Psoas muscle (tissue), 8 donors: ENCODE measurements around the gene DPH1. TPM values are rescaled to one million over a fixed set of nuclear protein-coding genes. Genes with fewer than 3 reads are reported as not detected.
A peak's percentile ranks its signal among the peaks of the same experiment; 100 is the strongest.

Source experiments
- ATAC-seq, 4 donors: fragments of 200-7000 bp; cut with Tn5 transposase; one replicate each; pipeline ENCODE4 v1.9.1; 2020; ENCODE audit warnings: moderate library complexity in 3 of 4, mild to moderate bottlenecking in 2 of 4
- DNase-seq, 2 donors: peaks; one replicate each; pipeline ENCODE4 v3.0.0-alpha.2; 2020
- H3K27ac ChIP-seq: fragments of 200-600 bp; one replicate; pipeline ENCODE4 v1.8.0; 2022
- H3K27me3 ChIP-seq, 3 donors: fragments of 200-600 bp in 1 of 3; one replicate each; pipeline versions ENCODE4 v1.6.1 to v1.8.0; 2013 to 2022; ENCODE audit warnings: low read length in 2 of 3, mild to moderate bottlenecking in 2 of 3, moderate library complexity in 1 of 3; ENCODE audit not compliant: insufficient read depth in 3 of 3
- H3K36me3 ChIP-seq, 2 donors: fragments of 200-600 bp in 1 of 2; one replicate each; pipeline versions ENCODE4 v1.6.1 to v1.8.0; 2013 to 2022; ENCODE audit warnings: low read depth in 1 of 2, mild to moderate bottlenecking in 1 of 2, moderate library complexity in 1 of 2; ENCODE audit not compliant: insufficient read depth in 1 of 2
- H3K4me1 ChIP-seq: fragments of 200-600 bp; one replicate; pipeline ENCODE4 v1.8.0; 2022
- H3K4me3 ChIP-seq: fragments of 200-600 bp; one replicate; pipeline ENCODE4 v1.8.0; 2022; ENCODE audit warnings: mild to moderate bottlenecking
- H3K9me3 ChIP-seq: fragments of 200-600 bp; one replicate; pipeline ENCODE4 v1.8.0; 2022
- WGBS, 3 donors: extraction: QIAGEN DNeasy Blood & Tissue Kit; methylation state at CpG; one replicate each; pipeline versions ENCODE4 v1.1.6 to v1.1.7; 2013; 5-methylcytosine and 5-hydroxymethylcytosine counted together
- intact Hi-C, 2 donors: fragments of 100-400 bp; cut with DNase I; formaldehyde crosslinking; loops; one replicate each; pipeline versions ENCODE4 v1.11.0 to v1.14.2; 2022
- polyA plus RNA-seq, 3 donors: library from polyadenylated mRNA; stranded (reverse); fragments of 200-250 nt; gene quantifications; one replicate each; pipeline ENCODE4 v1.2.3, GENCODE V29; 2013
- total RNA-seq, 4 donors: library from RNA; stranded (reverse); fragmentation: NEBNext Ultra II Directional in 2 of 4; extraction: Animal tissue kit (Norgen Biotek cat#: 25700) in 2 of 4; gene quantifications; one replicate each; pipeline versions ENCODE4 v1.2.1 to v1.2.4, GENCODE V29; 2021 to 2023
- TF ChIP-seq, protein P1 (sequence below): fragments of 200-600 bp; IDR thresholded peaks from one replicate; pipeline ENCODE4 v1.8.0; 2022; ENCODE audit warnings: antibody characterized with exemption
- donor health status: healthy with polysubstance abuse.
- donor health status: DM: no; HTN: no; CAD: no; lungs with moderate emphysema.
- donor health status: Bipolar disorder and iron deficiency.
- donor health status: healthy.
- donor health status: DM: yes; HTN: yes; CAD: no.
- donor health status: DM: no; HTN: no; CAD: no.
- donor health status: DM: no; HTN: no; CAD: no.
- donor health status: DM: yes; HTN: yes; CAD: no.

Gene DPH1
- total and polyA plus RNA-seq, 7 donors = 13.5 to 73.4 (median 40.6) TPM

DNA sequence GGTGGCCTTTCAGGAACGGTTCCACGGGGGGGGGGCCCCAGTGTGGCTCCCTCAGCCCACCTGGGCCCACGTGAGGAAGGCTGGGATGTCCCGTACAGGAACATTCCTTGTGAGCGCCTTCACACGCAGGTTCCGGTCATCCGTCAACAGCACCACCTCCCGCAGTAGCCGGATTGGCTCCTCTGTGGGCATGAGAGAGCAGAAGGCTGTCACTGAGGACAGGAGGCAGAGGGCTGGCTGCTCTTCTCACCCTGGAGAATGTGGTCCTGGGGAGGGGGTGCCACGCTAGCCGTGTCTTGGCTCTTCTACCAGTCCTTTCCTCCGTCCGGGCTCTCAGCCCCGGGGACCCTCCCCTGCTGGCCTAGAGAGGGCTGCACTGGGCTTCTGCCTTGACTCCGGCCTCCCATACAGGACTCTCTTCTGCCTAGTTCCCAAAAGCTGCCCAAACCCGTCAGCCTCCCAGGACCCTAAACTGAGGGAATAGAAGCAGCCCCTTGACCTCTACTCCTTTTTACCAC, 31.5 kb downstream of the DPH1 start:
- no peak for ATAC-seq

DNA sequence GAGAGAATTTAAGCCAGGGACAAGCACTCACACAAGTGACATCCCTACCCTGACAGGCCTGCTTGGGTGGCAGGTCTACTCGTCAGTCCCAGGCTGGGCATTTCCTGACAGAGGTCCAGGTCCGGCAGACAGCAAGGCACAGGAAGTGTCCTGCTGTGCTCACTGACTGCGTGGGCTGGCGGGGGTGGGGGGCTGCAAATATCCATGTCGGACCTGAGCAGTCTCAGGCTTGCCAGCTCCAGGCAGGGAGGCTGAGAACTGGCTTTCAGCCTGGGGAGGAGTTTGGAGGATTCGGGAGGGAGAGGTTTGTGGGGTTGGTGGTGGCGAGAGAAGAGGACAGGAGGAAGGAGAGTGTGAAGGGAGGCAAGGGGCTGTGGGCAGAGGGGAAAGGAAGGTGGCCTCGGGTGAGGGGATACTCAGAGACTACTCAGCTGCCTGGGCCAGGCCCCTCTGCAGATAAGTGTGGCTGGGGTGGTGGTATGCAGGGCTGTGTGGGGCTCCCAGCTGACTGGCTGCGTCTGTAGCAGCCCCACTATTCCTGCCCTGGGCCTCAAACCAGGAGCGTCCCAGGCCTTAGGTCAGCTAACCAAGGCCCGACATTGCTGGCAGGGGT, 32.7 kb downstream of the DPH1 start:
- intact Hi-C loops = no loop called here
- 49 to 64% (median 51%) methylated on average over 11 of the region's 11 CpGs for WGBS, 3 donors
- H3K9me3 ChIP-seq = no peaks in the 10 kb centered on the region
- DNase-seq (peak; percentile 32 to 68), ATAC-seq (no peak)
- H3K27me3 ChIP-seq = no peaks in the 10 kb centered on the region
- no peak overlapping the region for H3K4me3 ChIP-seq
- no peaks in the 10 kb centered on the region for H3K4me1 ChIP-seq
- peak overlapping the region; percentile 62 for H3K27ac ChIP-seq
- TF ChIP-seq, protein P1, sequence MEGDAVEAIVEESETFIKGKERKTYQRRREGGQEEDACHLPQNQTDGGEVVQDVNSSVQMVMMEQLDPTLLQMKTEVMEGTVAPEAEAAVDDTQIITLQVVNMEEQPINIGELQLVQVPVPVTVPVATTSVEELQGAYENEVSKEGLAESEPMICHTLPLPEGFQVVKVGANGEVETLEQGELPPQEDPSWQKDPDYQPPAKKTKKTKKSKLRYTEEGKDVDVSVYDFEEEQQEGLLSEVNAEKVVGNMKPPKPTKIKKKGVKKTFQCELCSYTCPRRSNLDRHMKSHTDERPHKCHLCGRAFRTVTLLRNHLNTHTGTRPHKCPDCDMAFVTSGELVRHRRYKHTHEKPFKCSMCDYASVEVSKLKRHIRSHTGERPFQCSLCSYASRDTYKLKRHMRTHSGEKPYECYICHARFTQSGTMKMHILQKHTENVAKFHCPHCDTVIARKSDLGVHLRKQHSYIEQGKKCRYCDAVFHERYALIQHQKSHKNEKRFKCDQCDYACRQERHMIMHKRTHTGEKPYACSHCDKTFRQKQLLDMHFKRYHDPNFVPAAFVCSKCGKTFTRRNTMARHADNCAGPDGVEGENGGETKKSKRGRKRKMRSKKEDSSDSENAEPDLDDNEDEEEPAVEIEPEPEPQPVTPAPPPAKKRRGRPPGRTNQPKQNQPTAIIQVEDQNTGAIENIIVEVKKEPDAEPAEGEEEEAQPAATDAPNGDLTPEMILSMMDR = no peak
- H3K36me3 ChIP-seq = peaks cover 0 to 53% of the 10 kb centered on the region in 2 donors

More for the DNA sequence above, 31.5 kb downstream of the DPH1 start:
- intact Hi-C loops = no loop called here
- H3K4me1 ChIP-seq = no peaks in the 10 kb centered on the region
- H3K27me3 ChIP-seq = no peaks in the 10 kb centered on the region
- TF ChIP-seq, protein P1 = no peak
- no peaks in the 10 kb centered on the region for H3K9me3 ChIP-seq
- peaks cover 0 to 48% of the 10 kb centered on the region in 2 donors for H3K36me3 ChIP-seq
- peak overlapping the region; percentile 62 for H3K27ac ChIP-seq
- WGBS, 3 donors = 72 to 80% (median 76%) methylated on average over 17 of the region's 17 CpGs
- H3K4me3 ChIP-seq = peak overlapping the region; percentile 18
- DNase-seq = no peak

DNA sequence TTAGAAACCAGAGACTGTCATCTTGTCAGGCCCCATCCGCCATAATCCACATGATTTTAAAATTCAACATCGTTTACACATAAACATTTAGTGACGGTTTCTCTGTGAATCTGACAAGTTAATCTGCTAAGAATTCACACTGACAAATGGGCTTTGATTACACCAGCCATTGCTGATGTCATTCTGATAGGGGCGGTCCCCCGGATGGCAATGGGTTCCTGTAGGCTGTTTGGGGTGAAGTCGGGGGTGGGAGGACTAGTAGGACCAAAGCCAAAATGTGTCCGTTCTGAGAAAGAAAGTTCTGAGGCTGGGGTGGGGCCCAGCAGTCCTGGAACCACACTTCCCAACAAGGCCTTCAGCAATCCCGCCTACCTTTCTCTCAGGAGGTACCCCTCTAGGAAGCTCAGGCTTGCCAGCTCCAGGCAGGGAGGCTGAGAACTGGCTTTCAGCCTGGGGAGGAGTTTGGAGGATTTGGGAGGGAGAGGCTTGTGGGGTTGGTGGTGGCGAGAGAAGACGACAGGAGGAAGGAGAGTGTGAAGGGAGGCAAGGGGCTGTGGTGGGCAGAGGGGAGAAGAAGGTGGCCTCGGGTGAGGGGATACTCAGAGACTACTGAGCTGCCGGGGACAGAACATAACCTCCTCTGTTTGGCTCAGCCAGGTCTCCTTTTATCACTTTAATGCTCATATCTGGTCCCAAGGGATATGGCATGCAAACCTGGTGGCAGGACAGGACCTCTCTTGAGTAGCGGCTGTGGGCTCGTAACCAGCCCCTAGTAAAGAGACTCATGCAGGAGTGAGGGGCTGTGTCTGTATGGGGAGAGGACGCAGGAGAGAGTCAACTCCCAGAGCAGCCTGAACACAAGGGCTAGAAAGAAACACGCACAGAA, 33.6 kb downstream of the DPH1 start:
- Histone ChIP-seq H3K36me3 (peaks cover 0 to 61% of the 10 kb centered on the region in 2 donors), H3K9me3 (no peaks in the 10 kb centered on the region), H3K4me1 (no peaks in the 10 kb centered on the region), H3K27ac (peak overlapping the region; percentile 62), H3K27me3 (no peaks in the 10 kb centered on the region), H3K4me3 (no peak overlapping the region)
- WGBS, 3 donors = 67 to 70% (median 67%) methylated on average over 16 of the region's 16 CpGs
- intact Hi-C loops = no loop called here
- TF ChIP-seq, protein P1 = no peak
- ATAC-seq (no peak), DNase-seq (peak in 1 of 2 donors; percentile 43)

DNA sequence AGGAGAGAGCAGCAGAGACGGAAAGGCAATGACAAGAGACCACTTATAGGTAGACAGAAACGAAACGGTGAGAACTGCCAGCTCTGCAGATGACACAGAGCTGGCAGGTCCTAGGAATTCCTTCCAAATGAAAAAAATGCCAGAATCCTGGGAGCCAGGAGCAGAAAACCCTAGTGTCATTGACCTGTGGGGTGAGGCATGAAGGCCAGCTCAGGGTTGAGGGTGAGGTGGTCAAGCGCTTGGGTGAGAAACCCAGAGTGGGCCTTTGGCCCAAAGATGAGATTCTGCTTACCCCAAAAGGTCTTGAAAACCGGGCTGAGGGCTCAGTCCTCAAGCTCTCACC, 34.2 kb downstream of the DPH1 start:
- ATAC-seq (no peak), DNase-seq (no peak)
- no peaks in the 10 kb centered on the region for H3K9me3 ChIP-seq
- WGBS, 3 donors = 60 to 67% (median 63%) methylated on average over 5 of the region's 5 CpGs
- intact Hi-C loops = no loop called here
- H3K4me3 ChIP-seq = no peak overlapping the region
- no peaks in the 10 kb centered on the region for H3K27me3 ChIP-seq
- TF ChIP-seq, protein P1 = no peak
- no peaks in the 10 kb centered on the region for H3K4me1 ChIP-seq
- peaks cover 0 to 66% of the 10 kb centered on the region in 2 donors for H3K36me3 ChIP-seq
- peak overlapping the region; percentile 62 for H3K27ac ChIP-seq
